Transverse colon (tissue), 4 donors: ENCODE results near the gene CFAP54. TPM values are rescaled to one million over a fixed set of nuclear protein-coding genes. Genes with fewer than 3 reads are reported as not detected.

Experiments
- DNase-seq: peaks from one replicate; pipeline ENCODE4 v3.0.0-alpha.2; 2019
- H3K27ac ChIP-seq, 4 donors: fragments of 200-600 bp; sonication (generic); 2 replicates each; pipeline ENCODE4 v1.5.1; 2016 to 2018; ENCODE audit warnings: inconsistent platforms in 4 of 4
- H3K27me3 ChIP-seq: fragments of 200-600 bp; sonication (generic); 2 replicates; pipeline ENCODE4 v1.5.1; 2017; ENCODE audit warnings: inconsistent platforms
- H3K36me3 ChIP-seq, 4 donors: fragments of 200-600 bp; sonication (generic); 2 replicates each; pipeline ENCODE4 v1.5.1; 2017 to 2019; ENCODE audit warnings: inconsistent platforms in 4 of 4
- H3K4me1 ChIP-seq, 4 donors: fragments of 200-600 bp; sonication (generic); 2 replicates each; pipeline ENCODE4 v1.5.1; 2017 to 2020; ENCODE audit warnings: inconsistent platforms in 4 of 4
- H3K4me3 ChIP-seq, 4 donors: fragments of 200-600 bp; sonication (generic); 1 replicate in 1 of 4; 2 replicates in 3 of 4; pipeline versions ENCODE4 v1.5.1 to v1.6.1; 2017 to 2019; ENCODE audit warnings: inconsistent platforms in 4 of 4
- H3K9me3 ChIP-seq, 2 donors: fragments of 200-600 bp; sonication (generic); 2 replicates each; pipeline ENCODE4 v1.5.1; 2017 to 2019; ENCODE audit warnings: inconsistent platforms in 2 of 2
- EP300 ChIP-seq: sonication (generic); formaldehyde crosslinking; IDR thresholded peaks from one replicate; pipeline ENCODE4 v1.6.1; 2017; ENCODE audit warnings: antibody characterized with exemption, low read depth
- POLR2A ChIP-seq: fragments of 450-650 bp; IDR thresholded peaks from one replicate; pipeline ENCODE4 v1.6.1; 2016; ENCODE audit warnings: antibody characterized with exemption, mild to moderate bottlenecking, moderate library complexity
- POLR2AphosphoS5 ChIP-seq, 3 donors: sonication (generic); formaldehyde crosslinking; IDR thresholded peaks; one replicate each; pipeline ENCODE4 v1.6.1; 2016; ENCODE audit warnings: antibody characterized with exemption in 3 of 3
- WGBS, 2 donors: methylation state at CpG; one replicate each; pipeline ENCODE4 v1.1.5; 2018; ENCODE audit warnings: low coverage in 1 of 2; 5-methylcytosine and 5-hydroxymethylcytosine counted together
- in situ Hi-C, 4 donors: fragments of 200-750 bp; cut with MboI; loops; one replicate each; pipeline versions ENCODE4 v1.15.0 to v1.15.1; 2017; ENCODE audit warnings: low sequenced_read_pairs in 3 of 4, low pct_ligation_motif_present in 1 of 4, low pct_unique_long_range_greater_than_20kb in 1 of 4
- intact Hi-C: fragments of 100-400 bp; cut with DNase I; formaldehyde crosslinking; loops from one replicate; pipeline ENCODE4 v1.15.1; 2023; ENCODE audit warnings: low total_unique reads
- total RNA-seq, 4 donors: library from RNA; depleted of rRNA; stranded (reverse); fragments of >200 nt; gene quantifications; one replicate each; pipeline ENCODE4 v1.1.0, GENCODE V29; 2016
- TF ChIP-seq, protein P1 (sequence below), 5 experiments: fragments of 200-600 bp in 3 of 5; fragments of 450-650 bp in 2 of 5; sonication (generic) in 3 of 5; IDR thresholded peaks; 1 replicate in 2 of 5; 2 replicates in 3 of 5; pipeline ENCODE4 v1.5.1; 2016 to 2017; ENCODE audit warnings: antibody characterized with exemption in 5 of 5, inconsistent platforms in 3 of 5, mild to moderate bottlenecking in 2 of 5, moderate library complexity in 1 of 5

CFAP54 gene
- total RNA-seq, 4 donors from 2014 or later: 0.14 to 22.3 (median 2.1) TPM; not detected in 1

- Histone ChIP-seq H3K36me3 (no peaks in the 10 kb centered on the region), H3K4me3 (no peak overlapping the region), H3K4me1 (no peaks in the 10 kb centered on the region), H3K27me3 (no peaks in the 10 kb centered on the region), H3K9me3 (no peaks in the 10 kb centered on the region), H3K27ac (no peak overlapping the region)
- intact Hi-C loops: no loop called here
- DNase-seq: no peak
- TF ChIP-seq, protein P1, sequence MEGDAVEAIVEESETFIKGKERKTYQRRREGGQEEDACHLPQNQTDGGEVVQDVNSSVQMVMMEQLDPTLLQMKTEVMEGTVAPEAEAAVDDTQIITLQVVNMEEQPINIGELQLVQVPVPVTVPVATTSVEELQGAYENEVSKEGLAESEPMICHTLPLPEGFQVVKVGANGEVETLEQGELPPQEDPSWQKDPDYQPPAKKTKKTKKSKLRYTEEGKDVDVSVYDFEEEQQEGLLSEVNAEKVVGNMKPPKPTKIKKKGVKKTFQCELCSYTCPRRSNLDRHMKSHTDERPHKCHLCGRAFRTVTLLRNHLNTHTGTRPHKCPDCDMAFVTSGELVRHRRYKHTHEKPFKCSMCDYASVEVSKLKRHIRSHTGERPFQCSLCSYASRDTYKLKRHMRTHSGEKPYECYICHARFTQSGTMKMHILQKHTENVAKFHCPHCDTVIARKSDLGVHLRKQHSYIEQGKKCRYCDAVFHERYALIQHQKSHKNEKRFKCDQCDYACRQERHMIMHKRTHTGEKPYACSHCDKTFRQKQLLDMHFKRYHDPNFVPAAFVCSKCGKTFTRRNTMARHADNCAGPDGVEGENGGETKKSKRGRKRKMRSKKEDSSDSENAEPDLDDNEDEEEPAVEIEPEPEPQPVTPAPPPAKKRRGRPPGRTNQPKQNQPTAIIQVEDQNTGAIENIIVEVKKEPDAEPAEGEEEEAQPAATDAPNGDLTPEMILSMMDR (IDR thresholded peaks at IDR 0.05): no peak
- TF ChIP-seq EP300 (no peak), POLR2A (no peak), POLR2AphosphoS5 (IDR thresholded peaks at IDR 0.05) (no peak)
- WGBS, 2 donors: 49 to 71% methylated on average over 2 of the region's 2 CpGs
- in situ Hi-C loops: no loop called here
Observed at GRCh38 chr12:96729886-96730285, 240.5 kb downstream of the CFAP54 start.

- H3K27ac ChIP-seq: no peak overlapping the region
- H3K36me3 ChIP-seq: no peaks in the 10 kb centered on the region
- in situ Hi-C loops: no loop called here
- intact Hi-C loops: no loop called here
- no peak overlapping the region for H3K4me3 ChIP-seq
- no peaks in the 10 kb centered on the region for H3K4me1 ChIP-seq
- DNase-seq: no peak
- TF ChIP-seq POLR2A (no peak), POLR2AphosphoS5 (IDR thresholded peaks at IDR 0.05) (no peak), EP300 (no peak)
- TF ChIP-seq, protein P1 (IDR thresholded peaks at IDR 0.05): no peak
- no peaks in the 10 kb centered on the region for H3K9me3 ChIP-seq
- WGBS, 2 donors: 60 to 64% methylated on average over 4 of the region's 4 CpGs
- no peaks in the 10 kb centered on the region for H3K27me3 ChIP-seq
Observed at GRCh38 chr12:96743606-96744005, 254.2 kb downstream of the CFAP54 start.

DNA sequence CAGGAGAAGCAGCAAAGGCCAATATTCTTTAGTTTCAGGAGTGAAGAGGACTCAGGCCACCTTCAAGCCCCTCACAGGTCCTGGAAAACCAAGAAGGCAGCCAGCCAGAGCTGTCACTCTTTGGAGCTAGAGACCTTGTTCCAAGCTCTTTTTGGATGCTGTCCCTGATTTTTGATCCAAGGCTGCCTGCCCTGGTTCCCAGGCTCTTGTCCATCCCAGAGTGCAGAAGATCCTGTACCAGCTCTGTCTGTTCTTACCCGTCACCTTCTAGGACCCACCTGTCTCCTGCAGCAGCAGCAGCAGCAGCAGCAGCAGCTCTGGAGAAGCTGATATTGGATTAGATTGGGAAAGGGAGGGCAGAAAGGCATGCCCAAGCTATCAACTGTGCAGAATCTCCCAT lies 260.6 kb downstream of the CFAP54 start:
- 89% methylated on average over 1 of the region's 1 CpG; no CpG with 5 or more reads in 1 of the 2 donors for WGBS, 2 donors
- in situ Hi-C loops: no loop called here
- Histone ChIP-seq H3K9me3 (no peaks in the 10 kb centered on the region), H3K4me3 (no peak overlapping the region), H3K27ac (no peak overlapping the region), H3K4me1 (no peaks in the 10 kb centered on the region), H3K36me3 (no peaks in the 10 kb centered on the region), H3K27me3 (no peaks in the 10 kb centered on the region)
- TF ChIP-seq POLR2A: no peak
- TF ChIP-seq POLR2AphosphoS5 (IDR thresholded peaks at IDR 0.05): no peak
- no peak for DNase-seq
- intact Hi-C loops: no loop called here

DNA sequence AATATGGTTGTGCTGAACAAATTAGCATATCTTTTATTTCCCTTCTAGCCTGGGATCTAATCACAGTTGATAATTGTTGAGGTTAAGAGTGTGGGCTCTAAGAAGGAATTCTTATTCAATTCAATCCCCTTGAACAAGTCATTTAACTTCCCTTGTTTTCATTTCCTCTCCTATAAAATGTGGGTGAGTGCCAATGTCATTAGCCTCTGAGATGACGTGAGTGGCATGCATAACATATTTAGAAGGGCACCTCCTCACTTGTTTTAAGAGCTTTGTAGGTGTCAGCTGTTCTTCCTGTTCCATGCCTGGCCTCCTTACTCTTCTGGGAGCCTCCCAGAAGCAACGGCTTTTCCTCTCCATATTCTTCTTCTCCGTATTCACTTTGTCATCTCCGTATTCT lies 262.2 kb downstream of the CFAP54 start:
- no peaks in the 10 kb centered on the region for H3K9me3 ChIP-seq
- in situ Hi-C loops: no loop called here
- WGBS, 2 donors: 37 to 54% methylated on average over 3 to 4 of the region's 4 CpGs

More for the DNA sequence above, 262.2 kb downstream of the CFAP54 start:
- no peaks in the 10 kb centered on the region for H3K27me3 ChIP-seq
- no peak overlapping the region for H3K4me3 ChIP-seq
- DNase-seq: no peak
- H3K27ac ChIP-seq: no peak overlapping the region
- no peaks in the 10 kb centered on the region for H3K36me3 ChIP-seq
- no peaks in the 10 kb centered on the region for H3K4me1 ChIP-seq
- intact Hi-C loops: no loop called here
- TF ChIP-seq POLR2A (no peak), EP300 (no peak), POLR2AphosphoS5 (IDR thresholded peaks at IDR 0.05) (no peak)
- TF ChIP-seq, protein P1 (IDR thresholded peaks at IDR 0.05): no peak
